Activated CD4-positive, CD25-positive, alpha-beta regulatory T cell treated with anti-CD3 and anti-CD28 coated beads, Interleukin-2, amount 50 U/mL, for 16 hours (primary cell): Measurements from ENCODE around the gene CLVS2.

Experiments used
- DNase-seq: peaks from one replicate; pipeline ENCODE4 v3.0.0-alpha.2; 2020; ENCODE audit warnings: low read depth, low spot score

CLVS2 gene

GRCh38 chr6:123024976-123025375 lies 28.9 kb downstream of the CLVS2 start:
- DNase-seq: no peak

GRCh38 chr6:123027408-123027807 lies 31.4 kb downstream of the CLVS2 start:
- DNase-seq: no peak

DNA sequence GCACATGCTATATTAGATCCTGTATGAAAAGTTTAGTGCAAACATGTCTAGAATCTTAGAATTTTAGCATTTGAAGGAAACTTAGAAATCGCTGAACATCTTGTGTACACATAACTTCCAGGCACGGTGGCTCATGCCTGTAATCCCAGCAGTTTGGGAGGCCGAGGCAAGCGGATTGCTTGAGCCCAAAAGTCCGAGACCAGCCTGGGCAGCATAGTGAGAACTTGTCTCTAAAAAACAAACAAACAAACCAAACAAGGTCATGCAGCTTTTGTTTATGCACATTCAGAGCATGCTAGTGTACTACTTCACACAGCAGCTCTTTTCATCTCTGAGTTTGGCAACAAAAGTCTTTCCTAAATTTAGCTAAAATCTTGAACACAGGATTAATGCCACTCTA lies 32.2 kb downstream of the CLVS2 start:
- DNase-seq: no peak

- no peak for DNase-seq
Observed at GRCh38 chr6:123030282-123030681, 34.2 kb downstream of the CLVS2 start.

DNA sequence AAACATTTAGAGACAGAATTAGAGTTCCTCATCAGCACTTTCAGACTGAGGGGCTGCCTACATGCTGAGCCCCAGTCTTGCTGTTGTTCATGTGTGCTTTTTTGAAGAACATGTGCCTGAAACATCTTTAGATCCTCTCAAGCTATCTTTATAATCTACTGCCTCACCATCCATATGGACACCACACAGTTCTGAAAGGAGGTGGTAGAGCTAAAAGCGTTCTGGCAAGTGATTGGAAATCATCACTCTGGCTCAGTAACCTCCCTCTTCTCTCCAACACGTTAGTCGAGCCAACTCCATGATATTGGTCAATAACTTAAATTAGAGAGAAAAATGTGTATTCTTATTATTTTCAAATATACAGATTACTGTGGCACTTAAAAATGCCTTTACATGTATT lies 40.6 kb downstream of the CLVS2 start:
- DNase-seq: no peak

DNA sequence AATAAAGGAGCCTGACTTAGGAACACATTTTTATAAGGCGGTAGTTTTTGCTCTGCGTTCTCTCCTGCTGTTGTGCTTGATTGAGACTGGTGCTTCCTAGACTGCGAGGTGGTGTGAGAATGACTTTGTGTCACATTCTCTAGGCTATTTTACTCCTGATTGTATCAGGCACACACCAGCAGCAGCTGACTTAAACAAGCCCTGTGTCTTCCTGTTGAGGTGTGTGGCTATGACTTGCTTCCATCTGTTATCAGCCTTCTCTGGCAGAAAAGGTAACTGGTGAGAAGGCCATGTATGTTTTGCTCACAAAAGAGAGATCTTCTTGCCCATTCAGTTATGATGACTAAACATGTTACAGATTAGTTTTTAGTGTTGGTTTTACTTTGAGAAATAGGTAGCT lies 43.4 kb downstream of the CLVS2 start:
- DNase-seq: no peak

DNA sequence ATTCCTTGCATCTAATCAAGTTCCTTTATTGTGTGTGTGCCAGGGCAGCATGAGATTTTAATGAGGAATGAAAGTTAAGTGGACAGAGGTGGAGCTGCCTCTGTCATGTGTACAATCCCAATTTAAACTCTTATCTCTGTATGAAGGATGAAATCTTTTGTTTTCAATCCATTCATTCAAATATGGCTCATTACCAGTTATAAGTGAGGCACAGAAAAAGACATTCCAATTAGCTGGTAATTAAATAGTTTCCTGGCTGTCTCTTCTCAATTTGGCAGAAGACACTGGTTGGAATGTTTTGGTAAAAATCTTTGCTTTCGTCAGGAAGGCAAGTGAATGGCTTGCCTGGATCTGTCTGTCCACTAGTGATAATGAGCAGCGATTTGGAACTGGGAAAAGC lies 46.4 kb downstream of the CLVS2 start:
- DNase-seq: no peak

DNA sequence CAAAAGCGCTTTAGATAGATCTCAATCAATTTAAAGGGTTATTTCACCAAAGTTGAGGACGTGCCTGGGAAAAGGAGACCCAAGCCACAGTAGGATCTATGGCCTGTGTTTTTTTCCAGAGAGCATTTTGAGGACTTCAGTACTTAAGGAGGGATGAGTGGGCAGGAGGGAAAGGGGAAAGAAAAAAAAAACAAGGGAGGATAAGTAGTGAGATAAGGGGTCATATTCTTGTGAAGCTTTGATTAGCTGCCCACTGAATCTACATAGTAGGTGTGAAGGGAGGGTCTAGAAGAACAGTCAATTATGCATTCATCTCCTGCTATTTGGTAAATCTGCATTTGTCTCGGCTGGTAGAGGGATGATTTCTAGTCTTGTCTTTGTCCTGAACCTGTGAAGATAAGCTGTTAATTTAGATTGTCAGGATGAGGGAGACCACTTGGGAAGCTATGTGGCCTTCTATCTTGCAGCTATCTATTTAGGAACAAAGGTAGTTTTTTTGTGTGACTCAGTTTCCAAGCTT lies 48.4 kb downstream of the CLVS2 start:
- DNase-seq: no peak

DNA sequence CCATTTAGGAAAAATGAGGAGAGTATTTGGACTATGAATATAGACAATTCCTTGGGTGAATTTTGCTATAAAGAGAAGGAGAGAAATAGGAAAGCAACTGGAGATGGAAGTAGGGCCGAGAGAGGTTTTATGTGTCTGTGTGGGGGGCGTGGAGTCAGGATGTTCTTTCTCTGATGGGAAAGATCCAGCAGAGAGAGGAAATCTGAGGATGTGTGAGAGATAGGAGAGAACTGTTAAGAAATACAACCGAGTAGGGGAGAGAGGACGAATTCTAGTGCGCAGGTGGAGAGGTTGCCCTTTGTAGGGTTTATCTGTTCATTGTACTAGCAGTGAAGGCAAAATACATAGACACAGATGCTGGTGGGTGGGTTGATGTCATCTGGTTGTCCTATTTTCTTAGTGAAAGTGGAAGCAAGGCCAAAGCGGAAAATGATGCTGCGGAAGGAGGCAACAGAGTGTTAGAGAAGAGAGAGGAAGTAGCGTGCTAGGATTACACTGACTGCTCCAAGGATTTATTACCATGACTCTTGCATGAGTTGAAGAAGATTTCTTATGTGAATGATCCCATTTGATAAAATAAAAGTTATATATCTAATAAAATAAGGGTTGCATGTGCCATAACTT lies 57.7 kb downstream of the CLVS2 start:
- DNase-seq: no peak

GRCh38 chr6:123055256-123055655 lies 59.2 kb downstream of the CLVS2 start:
- no peak for DNase-seq

DNA sequence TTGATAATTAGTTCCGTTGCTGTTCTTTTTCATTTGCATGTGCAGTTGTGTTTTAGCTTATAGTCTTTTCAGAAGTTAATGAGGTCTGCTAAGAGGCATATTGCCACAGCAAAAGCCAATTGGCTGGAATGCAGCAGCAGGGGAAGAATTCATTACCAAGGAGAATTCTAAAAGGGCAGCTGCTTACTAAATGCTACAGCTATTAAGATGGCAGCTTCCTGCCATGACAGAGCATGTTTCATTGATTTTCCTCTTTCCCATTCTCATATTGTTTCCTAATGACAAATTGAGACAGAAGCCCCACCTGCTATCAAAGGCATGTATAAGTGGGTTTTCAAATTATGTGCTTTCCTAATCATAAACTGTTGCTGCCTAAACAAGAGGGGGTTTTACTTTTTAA lies 66.6 kb downstream of the CLVS2 start:
- no peak for DNase-seq

GRCh38 chr6:123064038-123064437 lies 68.0 kb downstream of the CLVS2 start:
- DNase-seq: no peak

DNA sequence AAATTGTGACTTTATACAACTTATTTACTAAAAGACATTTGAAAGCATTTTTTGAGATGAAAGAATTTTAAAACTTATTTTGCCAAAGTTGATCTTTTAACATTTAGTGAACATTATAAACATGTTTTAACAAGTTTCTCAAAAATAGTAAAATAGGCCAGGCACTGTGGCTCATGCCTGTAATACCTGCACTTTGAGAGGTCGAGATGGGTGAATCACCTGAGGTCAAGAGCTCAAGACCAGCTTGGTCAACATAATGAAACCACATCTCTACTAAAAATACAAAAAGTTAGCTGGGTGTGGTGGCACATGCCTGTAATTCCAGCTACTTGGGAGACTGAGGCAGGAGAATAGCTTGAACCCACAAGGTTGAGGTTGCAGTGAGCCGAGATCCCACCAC lies 78.6 kb downstream of the CLVS2 start:
- no peak for DNase-seq

DNA sequence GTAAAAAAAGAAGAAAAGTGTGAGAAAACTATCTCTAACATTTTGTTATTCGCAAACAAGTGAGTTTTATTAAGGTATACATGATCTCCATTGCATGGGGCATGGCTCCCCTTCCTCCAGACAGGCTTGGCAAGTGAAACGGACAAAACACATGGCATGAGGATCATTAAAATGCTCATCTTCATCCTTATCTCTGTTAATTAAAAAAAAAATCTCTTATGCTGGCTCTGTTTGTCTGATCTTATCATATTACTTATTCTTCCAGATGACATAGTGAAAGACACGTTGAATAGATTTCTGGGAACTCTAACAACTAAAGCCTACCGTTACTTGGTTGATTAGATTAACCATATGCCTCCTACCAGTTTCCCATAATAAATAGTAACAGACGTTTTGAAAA lies 89.4 kb downstream of the CLVS2 start:
- DNase-seq: no peak

GRCh38 chr6:123089226-123089625 lies 93.2 kb downstream of the CLVS2 start:
- no peak for DNase-seq

DNA sequence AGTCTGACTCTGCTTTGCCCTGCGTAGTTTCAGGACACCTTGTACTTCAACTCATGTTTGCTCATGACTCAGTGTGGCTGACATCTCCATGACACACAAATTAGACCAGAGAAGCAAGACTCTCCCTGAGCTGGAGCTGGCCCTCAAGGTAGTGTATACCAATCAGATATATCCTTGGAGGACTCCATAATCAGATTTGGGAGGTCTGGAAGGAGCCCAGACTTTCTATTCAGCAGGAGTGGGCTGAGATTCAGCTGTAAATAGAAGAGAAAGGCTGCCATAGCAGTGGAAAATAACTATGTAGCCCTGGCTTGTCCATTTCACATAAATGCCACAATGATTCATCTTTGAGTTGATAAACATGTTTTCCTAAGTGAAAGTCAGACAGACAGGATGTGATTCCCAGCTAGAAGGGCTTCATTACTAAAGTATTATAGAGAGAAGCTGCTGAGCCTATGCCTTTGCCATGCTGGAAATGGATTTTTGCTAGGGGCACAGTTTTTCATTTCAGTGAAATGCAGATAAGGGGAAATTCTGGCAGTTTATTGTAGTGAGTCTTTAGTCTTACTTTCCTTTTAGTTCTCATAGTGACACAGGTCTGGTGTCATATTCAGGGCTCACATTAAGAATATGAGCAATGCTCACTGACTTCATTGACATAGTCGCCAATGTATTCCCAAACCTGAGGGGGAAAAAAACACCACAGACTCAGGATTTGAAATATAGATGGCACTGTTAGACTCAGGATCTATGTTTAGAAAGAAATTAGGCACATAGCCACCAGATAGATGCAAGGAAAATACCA lies 95.3 kb downstream of the CLVS2 start:
- no peak for DNase-seq

GRCh38 chr6:123091896-123092271 lies 95.8 kb downstream of the CLVS2 start:
- DNase-seq: no peak

DNA sequence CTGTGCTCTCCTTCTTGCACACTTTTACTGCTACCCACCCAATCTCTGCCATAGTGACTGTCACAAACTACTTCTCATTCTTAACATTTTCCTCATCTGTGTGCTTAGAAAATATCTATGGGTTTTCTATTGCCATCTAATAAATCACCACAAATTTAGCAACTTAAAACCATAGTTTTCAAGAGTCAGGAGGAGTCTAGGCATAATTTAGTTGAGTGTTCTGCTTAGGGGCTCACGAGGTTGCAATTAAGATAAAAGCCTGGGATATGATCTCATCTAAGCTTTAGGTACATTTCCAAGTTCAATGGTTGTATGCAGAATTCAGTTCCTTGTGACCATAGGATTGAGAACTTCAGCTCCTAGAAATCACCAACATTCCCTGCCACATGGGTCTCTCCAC lies 98.8 kb downstream of the CLVS2 start:
- DNase-seq: no peak

GRCh38 chr6:123105561-123105960 lies 109.5 kb downstream of the CLVS2 start:
- no peak for DNase-seq

DNA sequence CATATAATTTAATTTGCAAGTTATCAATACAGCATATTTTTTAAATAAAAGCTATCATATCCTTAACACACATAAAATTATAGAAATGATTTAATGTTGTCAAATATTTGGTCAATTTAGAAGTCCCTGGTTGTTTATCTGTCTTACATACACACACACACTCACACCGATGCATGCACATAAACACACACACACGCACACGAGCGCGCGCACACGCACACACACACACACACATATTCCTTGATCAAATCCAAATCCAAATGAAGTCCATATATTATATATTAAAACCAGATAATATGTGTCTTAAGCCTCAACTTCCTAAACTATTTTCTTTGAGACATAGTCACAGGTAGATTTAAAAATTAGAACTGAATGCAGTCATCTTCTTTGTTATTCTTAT lies 120.3 kb downstream of the CLVS2 start:
- no peak for DNase-seq

DNA sequence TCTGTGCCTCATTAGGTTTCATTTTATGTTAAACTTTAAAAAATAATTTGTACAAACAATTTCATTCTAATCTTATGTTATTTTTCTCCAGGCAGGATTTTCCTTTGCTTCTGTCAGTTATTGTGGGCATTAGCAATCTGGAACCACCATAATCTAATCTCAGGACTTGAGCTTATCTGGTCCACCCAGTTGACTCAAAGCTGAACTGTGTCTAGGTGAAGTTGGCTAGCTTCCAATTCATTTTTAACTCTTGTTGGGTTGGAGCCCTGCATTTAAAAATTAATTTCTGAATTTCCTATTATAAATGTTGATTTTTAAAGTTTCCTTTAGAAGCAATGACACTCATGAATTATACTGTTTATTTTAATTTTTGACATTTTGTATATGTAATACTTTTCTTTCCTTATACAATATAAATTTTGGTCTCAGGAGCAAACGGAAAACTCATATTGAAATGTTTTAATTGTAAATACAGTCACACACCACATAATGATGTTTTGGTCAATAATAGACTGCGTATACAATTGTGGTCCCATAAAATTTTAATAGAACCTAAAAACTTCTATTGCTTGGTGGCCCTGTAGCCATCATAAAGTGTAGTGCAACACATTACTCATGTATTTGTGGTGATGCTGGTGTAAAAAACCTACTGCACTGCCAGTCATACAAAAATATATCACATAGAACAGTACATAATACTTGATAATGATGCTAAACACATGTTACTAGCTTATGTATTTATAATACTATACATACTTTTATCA lies 121.3 kb downstream of the CLVS2 start:
- DNase-seq: no peak

GRCh38 chr6:123118811-123119210 lies 122.8 kb downstream of the CLVS2 start:
- DNase-seq: no peak
